GM12873 (cell line): ENCODE measurements around the gene COL24A1.

Experiments used
- TF ChIP-seq, protein P1 (sequence below): IDR thresholded peaks from 2 replicates; pipeline ENCODE4 v1.5.1; 2012; ENCODE audit warnings: low read depth, mild to moderate bottlenecking, moderate library complexity, low read length, control low read depth; ENCODE audit not compliant: insufficient read depth; ENCODE audit errors: missing control alignments

COL24A1 gene

DNA sequence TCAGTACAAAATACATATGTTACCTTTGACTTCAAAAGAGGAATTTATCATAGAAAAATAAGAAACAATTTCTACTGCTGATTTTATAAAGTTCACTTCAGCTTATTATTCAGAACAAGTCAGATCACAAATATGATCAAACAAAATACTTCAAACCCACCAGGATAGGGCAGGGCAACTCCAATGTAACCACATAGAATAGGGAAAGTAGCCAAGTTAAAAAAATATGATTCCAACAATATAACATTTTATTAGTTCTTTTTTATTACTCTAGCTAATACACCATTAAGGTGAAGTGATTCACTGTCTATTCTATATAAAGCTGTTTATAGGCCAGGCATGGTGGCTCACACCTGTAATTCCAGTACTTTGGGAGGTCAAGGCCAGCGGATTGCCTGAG lies 393.8 kb downstream of the COL24A1 start:
- TF ChIP-seq, protein P1, sequence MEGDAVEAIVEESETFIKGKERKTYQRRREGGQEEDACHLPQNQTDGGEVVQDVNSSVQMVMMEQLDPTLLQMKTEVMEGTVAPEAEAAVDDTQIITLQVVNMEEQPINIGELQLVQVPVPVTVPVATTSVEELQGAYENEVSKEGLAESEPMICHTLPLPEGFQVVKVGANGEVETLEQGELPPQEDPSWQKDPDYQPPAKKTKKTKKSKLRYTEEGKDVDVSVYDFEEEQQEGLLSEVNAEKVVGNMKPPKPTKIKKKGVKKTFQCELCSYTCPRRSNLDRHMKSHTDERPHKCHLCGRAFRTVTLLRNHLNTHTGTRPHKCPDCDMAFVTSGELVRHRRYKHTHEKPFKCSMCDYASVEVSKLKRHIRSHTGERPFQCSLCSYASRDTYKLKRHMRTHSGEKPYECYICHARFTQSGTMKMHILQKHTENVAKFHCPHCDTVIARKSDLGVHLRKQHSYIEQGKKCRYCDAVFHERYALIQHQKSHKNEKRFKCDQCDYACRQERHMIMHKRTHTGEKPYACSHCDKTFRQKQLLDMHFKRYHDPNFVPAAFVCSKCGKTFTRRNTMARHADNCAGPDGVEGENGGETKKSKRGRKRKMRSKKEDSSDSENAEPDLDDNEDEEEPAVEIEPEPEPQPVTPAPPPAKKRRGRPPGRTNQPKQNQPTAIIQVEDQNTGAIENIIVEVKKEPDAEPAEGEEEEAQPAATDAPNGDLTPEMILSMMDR = no peak

DNA sequence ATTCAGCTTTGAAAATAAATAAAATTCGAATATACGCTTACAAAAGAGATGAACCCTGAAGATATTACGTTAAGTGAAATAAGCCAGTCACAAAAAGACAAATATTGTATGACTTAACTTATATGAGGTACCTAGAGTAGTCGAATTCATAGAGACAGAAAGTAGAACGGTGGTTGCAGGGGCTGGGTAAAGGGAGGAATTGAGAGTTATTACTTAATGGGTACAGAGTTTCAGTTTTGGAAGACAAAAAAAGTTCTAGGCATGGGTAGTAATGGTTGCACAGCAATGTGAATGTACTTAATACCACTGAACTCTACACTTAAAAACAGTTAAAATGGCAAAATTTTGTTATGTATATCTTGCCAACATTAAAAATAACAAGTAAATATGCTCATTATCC lies 399.7 kb downstream of the COL24A1 start:
- TF ChIP-seq, protein P1 = no peak

DNA sequence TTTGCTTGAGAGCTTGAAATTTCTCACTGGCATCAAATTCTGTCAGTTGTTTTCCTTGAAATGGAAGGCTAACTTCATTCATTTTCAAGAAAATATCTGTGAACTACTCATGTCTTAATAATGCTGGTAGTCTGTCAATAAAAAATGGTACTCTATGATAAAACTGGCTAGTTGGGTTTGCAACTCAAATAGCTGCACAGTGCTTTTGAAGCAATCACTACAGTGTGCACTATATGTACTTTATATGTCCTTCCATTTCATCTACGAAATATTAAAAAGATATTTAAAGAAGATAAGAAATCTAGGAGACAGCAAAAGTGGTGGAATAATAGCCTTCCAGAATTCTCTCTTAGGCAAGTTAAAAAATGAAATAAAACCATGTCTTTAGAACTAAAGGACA lies 408.5 kb downstream of the COL24A1 start:
- TF ChIP-seq, protein P1 = no peak

DNA sequence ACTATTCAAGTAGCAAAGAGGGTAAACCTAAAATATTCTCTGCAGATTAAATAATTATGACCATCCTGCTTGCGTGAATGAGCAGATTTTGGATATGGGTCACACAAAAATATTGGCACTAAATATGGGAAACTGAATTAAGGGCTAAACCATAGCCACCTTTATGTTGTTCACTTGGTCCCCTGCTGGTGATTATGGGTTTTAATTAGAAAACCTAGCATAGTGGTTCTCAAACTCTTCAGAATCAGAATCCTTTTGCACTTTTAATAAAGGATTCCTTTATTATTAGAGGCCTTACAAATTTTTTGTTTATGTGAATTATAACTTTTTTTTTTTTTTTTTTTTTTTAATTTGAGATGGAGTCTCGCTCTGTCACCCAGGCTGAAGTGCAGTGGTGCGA lies 409.8 kb downstream of the COL24A1 start:
- TF ChIP-seq, protein P1 = peak; percentile 1

DNA sequence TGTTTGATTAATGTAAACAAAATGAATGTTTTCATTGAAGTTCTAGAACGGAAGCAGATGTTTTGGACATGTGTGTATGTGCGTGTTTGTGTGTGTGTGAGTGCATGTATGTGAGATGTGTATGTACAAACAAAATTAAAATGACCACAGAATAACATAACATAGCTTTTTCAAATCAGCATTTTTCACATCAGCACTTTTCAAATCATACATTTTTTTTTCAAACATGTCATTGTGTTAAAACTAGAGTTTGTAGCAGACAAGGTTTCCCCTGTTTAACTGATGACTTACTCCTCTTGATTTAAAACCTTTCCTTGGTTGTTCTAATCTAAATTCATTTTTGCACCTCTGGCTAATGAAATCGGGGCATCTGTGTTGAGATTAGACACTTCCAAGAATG lies 412.8 kb downstream of the COL24A1 start:
- TF ChIP-seq, protein P1 = no peak

DNA sequence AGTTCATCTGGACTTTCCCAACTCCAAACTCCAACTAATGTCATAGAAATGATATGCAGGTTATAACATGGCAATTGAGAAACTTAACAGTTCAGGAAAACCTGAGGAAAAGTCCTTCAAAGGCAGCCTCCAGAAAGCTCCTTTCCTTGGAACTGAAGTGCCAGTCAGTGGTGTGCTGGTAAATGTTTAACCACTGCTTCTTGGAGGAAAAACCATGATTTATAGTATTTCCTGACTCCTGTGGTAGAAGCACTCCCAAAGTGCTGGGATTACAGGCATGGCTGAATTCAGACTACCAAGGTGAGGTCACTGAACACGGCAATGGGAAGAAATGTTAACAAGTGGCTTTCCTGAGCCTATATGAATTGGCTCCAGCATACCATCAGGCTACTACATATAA lies 421.6 kb downstream of the COL24A1 start:
- TF ChIP-seq, protein P1 = no peak

DNA sequence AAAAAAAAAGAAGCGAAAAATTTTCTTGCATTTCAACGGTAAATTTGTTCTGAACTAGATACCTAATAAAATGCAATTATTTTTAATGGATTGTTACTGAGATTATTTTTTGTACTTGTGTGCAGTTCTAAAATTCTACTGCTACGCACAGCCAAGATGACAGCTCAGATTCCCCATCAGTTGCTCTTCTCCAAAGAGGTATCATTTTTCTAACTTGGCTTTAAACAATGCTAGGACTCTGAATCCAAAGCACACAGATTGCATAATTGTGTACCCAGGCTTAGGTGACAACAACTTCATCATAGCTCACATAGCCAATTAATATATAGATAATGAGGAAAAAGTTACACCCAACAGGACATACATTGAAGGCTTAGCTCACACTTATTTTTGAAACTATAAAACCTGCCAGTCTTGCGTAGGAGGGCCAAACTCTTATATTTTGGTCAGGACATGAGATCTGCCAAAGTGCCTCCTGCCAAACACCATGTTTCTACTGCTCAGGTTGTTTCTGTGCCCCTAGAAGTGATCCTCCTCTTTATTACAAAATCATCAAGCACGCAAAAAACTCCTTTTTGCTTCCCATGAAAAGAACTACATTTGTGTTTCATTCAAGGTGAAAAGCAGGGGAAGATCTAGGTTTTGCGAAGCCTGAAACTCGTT lies 437.8 kb downstream of the COL24A1 start:
- TF ChIP-seq, protein P1 = no peak
